Motor neuron (in vitro differentiated cells): ENCODE results near the gene GRIK4. TPM values are rescaled to one million over a fixed set of nuclear protein-coding genes. Genes with fewer than 3 reads are reported as not detected.

Experiments used
- ATAC-seq, 8 experiments: fragments of 200-7000 bp; cut with Tn5 transposase; replicated peaks in 6 of 8; 2 replicates each; pipeline ENCODE4 v1.8.0; 2021; ENCODE audit warnings: mild to moderate bottlenecking in 8 of 8, moderate library complexity in 8 of 8
- H3K27ac ChIP-seq, 2 donors: fragments of 250-450 bp; sonication (Bioruptor Pico); 2 replicates each; pipeline ENCODE4 v1.9.0; 2021; ENCODE audit warnings: antibody characterized with exemption in 2 of 2, mild to moderate bottlenecking in 2 of 2, moderate library complexity in 1 of 2
- H3K4me1 ChIP-seq, 2 donors: fragments of 250-450 bp; sonication (Bioruptor Pico); replicated peaks in 1 of 2; 2 replicates each; pipeline ENCODE4 v1.6.1; 2021; ENCODE audit warnings: antibody characterized with exemption in 2 of 2, mild to moderate bottlenecking in 2 of 2, moderate library complexity in 1 of 2
- H3K4me3 ChIP-seq, 5 donors: fragments of 250-450 bp; sonication (Bioruptor Pico); 2 replicates each; pipeline ENCODE4 v1.9.0; 2021; ENCODE audit warnings: antibody characterized with exemption in 5 of 5, mild to moderate bottlenecking in 5 of 5, moderate library complexity in 4 of 5
- WGBS, 10 experiments: fragments of 450-650 bp; shearing (Covaris generic); methylation state at CpG; one replicate each; pipeline ENCODE4 v1.0.0; 2022; 5-methylcytosine and 5-hydroxymethylcytosine counted together
- in situ Hi-C, 9 experiments: fragments of 400-800 bp; cut with MboI; loops; one replicate each; pipeline ENCODE4 v1.15.0; 2021; ENCODE audit warnings: low sequenced_read_pairs in 9 of 9, low pct_unique_long_range_greater_than_20kb in 2 of 9; ENCODE audit not compliant: unreplicated experiment in 9 of 9
- total RNA-seq, 8 experiments: library from RNA; unstranded; fragments of 300-600 nt; gene quantifications; 2 replicates each; pipeline versions ENCODE4 v1.2.3 to v1.2.4, GENCODE V29; 2022

Gene GRIK4
- total RNA-seq, 8 experiments from 2014 or later: 0.75 to 11.1 (median 1.7) TPM

DNA sequence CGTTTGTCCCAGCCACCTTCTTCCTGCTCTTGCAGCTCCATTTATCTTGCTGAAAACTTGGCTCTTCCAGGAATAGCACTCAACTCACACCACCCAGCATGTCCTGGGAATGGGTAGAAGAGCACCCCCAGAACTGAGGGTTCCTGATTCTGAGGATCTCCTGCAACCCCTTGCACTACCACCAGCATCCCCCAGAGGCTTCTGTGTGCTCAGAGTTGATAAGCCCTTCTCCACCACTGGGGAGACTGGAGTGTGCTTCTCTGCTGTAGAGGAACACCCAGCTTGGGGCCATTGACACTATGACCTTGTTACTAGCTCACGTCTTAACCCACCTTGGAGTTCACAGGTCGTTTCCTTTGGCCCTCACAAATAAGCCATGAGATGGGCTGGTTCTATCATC, 121.0 kb downstream of the GRIK4 start:
- Histone ChIP-seq H3K4me1 (peaks cover 26 to 43% of the 10 kb centered on the region in 2 donors), H3K27ac (no peak overlapping the region), H3K4me3 (no peak overlapping the region)
- 30 to 100% (median 100%) methylated on average over 1 to 2 of the region's 3 CpGs; no CpG with 5 or more reads in 5 of the 10 experiments for WGBS, 10 experiments
- in situ Hi-C loops: no loop called here
- peak in 2 of 8 experiments; percentile 10 to 60 for ATAC-seq

DNA sequence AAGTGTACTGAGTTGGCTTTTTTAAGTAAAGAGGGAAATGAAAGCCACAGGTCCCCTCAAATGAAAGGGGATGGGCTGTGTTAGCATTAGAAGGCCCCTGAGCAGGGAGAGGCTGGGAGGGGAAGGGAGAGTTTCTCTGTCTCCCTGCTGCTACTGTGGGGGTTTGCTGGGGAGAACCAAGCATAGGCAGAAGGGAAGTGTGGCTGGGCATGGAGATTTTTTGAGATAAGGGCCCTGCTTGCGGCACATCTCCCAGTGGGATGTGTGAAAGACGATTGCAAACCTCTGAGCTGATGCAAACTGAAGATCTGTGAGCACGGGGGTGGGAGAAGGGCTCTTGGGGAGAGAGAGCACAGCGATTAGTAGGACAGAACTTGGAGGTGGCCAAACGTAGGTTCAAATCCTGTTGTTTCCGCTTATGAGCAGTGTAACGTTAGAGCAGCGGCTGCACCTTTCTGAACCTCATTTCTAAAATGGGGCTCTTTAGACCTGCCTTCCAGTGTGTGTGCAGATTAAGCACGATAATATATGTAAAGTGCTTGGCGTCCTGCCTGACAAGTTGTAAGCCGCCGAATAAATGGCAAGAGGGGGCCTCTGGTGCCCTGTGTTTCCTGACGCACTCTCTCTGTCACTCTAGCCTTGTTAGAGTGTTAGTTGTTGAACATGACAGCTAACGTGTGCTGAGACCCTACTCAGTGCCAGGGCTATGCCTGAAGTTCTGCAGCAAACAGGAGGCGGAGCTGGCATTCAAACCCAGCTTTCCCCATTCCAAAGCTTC, 122.3 kb downstream of the GRIK4 start:
- H3K27ac ChIP-seq: no peak overlapping the region
- 32 to 100% (median 75%) methylated on average over 1 to 10 of the region's 15 CpGs; no CpG with 5 or more reads in 2 of the 10 experiments for WGBS, 10 experiments
- peaks cover 26 to 43% of the 10 kb centered on the region in 2 donors for H3K4me1 ChIP-seq
- in situ Hi-C loops: no loop called here
- peak in 6 of 8 experiments; percentile 18 to 53 (median 32) for ATAC-seq
- H3K4me3 ChIP-seq: no peak overlapping the region

- in situ Hi-C loops: no loop called here
- 58 to 100% (median 88%) methylated on average over 1 to 8 of the region's 13 CpGs; no CpG with 5 or more reads in 5 of the 10 experiments for WGBS, 10 experiments
- peak in 3 of 8 experiments; percentile 39 to 55 (median 43) for ATAC-seq
- Histone ChIP-seq H3K4me3 (no peak overlapping the region), H3K27ac (no peak overlapping the region), H3K4me1 (peaks cover 26 to 40% of the 10 kb centered on the region in 2 donors)
Observed at GRCh38 chr11:120634706-120635105, 123.2 kb downstream of the GRIK4 start.

- ATAC-seq: peak in 6 of 8 experiments; percentile 38 to 98 (median 71)
- Histone ChIP-seq H3K27ac (no peak overlapping the region), H3K4me1 (peaks cover 22 to 34% of the 10 kb centered on the region in 2 donors), H3K4me3 (no peak overlapping the region)
- WGBS, 10 experiments: 20 to 100% (median 70%) methylated on average over 1 to 7 of the region's 9 CpGs; no CpG with 5 or more reads in 1 of the 10 experiments
- in situ Hi-C loops: no loop called here
Observed at GRCh38 chr11:120635136-120635810, 123.7 kb downstream of the GRIK4 start.

DNA sequence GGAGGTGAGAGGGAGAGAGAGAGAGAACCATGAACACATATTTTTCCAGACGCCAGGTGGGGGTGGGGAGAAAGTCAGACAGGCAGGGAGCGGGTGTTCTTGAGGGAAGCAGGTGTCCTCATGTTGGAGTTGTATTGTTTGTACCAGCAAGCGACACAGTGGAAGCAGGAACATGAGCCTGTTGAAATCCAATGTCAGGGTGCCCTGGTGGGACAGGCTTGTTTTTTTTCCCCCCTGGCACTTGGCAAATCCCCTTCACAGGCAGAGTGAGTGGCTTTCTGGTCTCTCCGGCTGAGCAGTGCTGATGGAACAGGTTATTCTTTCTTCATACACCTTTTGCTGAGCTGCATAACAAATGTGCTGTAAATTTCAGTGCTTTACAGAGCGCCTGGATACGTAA, 125.6 kb downstream of the GRIK4 start:
- peak in 1 of 8 experiments; percentile 21 for ATAC-seq
- Histone ChIP-seq H3K4me1 (peaks cover 26 to 29% of the 10 kb centered on the region in 2 donors), H3K27ac (no peak overlapping the region), H3K4me3 (no peak overlapping the region)
- WGBS, 10 experiments: 62 to 93% (median 69%) methylated on average over 2 to 6 of the region's 6 CpGs; no CpG with 5 or more reads in 4 of the 10 experiments
- in situ Hi-C loops: no loop called here

DNA sequence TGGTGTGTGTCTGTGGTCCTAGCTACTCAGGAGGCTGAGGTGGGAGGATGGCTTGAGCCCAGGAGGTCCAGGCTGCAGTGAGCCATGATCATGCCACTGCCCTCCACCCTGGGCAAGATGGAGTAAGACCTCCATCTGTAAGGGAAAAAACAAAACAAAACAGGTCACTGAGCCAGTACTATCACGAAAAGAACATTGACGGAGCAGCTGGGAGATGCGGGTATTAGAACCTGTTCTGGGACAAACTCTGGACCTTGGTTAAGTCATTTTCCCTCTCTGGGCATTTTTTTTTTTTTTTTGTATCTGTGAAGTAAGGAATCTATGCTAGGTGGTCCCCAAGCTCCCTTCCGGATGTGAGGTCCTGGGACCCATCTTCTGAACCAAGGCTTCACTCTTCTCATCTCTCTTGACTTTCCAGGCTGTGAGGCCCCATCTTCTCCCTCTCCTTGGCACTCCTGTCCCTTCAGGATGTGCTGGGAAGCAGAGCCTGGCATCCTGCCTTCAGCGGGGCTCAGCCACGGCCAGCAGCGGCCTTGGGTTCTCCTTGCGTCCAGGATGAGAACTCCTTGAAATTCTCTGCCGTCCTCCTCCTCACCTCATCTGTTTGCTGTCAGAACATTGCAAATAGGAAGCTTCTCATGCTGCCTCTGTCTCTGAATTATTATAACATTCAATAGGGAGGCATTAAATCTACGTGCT, 130.8 kb downstream of the GRIK4 start:
- 64 to 100% (median 90%) methylated on average over 1 to 6 of the region's 10 CpGs; no CpG with 5 or more reads in 1 of the 10 experiments for WGBS, 10 experiments
- Histone ChIP-seq H3K27ac (no peak overlapping the region), H3K4me1 (peaks cover 27 to 32% of the 10 kb centered on the region in 2 donors), H3K4me3 (no peak overlapping the region)
- in situ Hi-C loops: no loop called here
- ATAC-seq: no peak

GRCh38 chr11:120643284-120643683, 131.7 kb downstream of the GRIK4 start:
- peak in 5 of 8 experiments; percentile 51 to 74 (median 61) for ATAC-seq
- Histone ChIP-seq H3K4me3 (no peak overlapping the region), H3K4me1 (peaks cover 25 to 32% of the 10 kb centered on the region in 2 donors), H3K27ac (no peak overlapping the region)
- in situ Hi-C loops: no loop called here
- WGBS, 10 experiments: 50 to 92% (median 80%) methylated on average over 2 to 5 of the region's 6 CpGs; no CpG with 5 or more reads in 3 of the 10 experiments

DNA sequence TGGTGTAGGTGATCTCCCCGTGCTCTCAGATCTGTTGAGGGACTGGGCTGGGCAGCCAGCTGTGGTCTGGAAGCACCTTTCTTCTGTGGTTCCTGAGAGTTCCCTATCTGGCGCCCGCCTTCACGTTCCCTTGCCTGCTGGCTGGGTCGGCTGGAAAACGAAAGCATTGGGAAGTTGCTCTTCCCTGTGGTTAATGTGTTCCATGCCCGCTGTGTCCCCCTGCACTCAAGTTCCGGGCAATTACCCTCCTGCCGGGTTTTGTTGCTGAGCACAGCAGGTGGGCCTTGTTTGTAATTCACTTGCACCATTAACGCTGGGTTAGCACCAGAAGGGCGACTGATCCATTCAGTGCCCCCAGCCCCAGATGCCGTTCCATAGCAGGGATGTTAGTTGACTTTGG, 134.1 kb downstream of the GRIK4 start:
- Histone ChIP-seq H3K27ac (no peak overlapping the region), H3K4me1 (peaks cover 25 to 32% of the 10 kb centered on the region in 2 donors), H3K4me3 (no peak overlapping the region)
- in situ Hi-C loops: no loop called here
- 14 to 45% (median 18%) methylated on average over 2 to 8 of the region's 12 CpGs; no CpG with 5 or more reads in 4 of the 10 experiments for WGBS, 10 experiments
- ATAC-seq: peak in 2 of 8 experiments; percentile 14 to 44

- Histone ChIP-seq H3K4me3 (no peak overlapping the region), H3K27ac (no peak overlapping the region), H3K4me1 (peaks cover 25 to 28% of the 10 kb centered on the region in 2 donors)
- in situ Hi-C loops: no loop called here
- ATAC-seq: no peak
- WGBS, 10 experiments: 31 to 83% (median 60%) methylated on average over 1 to 3 of the region's 3 CpGs; no CpG with 5 or more reads in 4 of the 10 experiments
Observed at GRCh38 chr11:120646206-120646605, 134.7 kb downstream of the GRIK4 start.

- no peak for ATAC-seq
- H3K4me3 ChIP-seq: no peak overlapping the region
- 0 to 90% (median 80%) methylated on average over 1 to 7 of the region's 12 CpGs; no CpG with 5 or more reads in 3 of the 10 experiments for WGBS, 10 experiments
- H3K4me1 ChIP-seq: peaks cover 15 to 19% of the 10 kb centered on the region in 2 donors
- H3K27ac ChIP-seq: no peak overlapping the region
- in situ Hi-C loops: no loop called here
Observed at GRCh38 chr11:120647681-120648080, 136.1 kb downstream of the GRIK4 start.

GRCh38 chr11:120648771-120649170, 137.2 kb downstream of the GRIK4 start:
- in situ Hi-C loops: no loop called here
- peak in 1 of 8 experiments; percentile 34 for ATAC-seq
- WGBS, 10 experiments: 27 to 75% (median 55%) methylated on average over 2 to 4 of the region's 6 CpGs; no CpG with 5 or more reads in 3 of the 10 experiments
- H3K27ac ChIP-seq: no peak overlapping the region
- H3K4me3 ChIP-seq: no peak overlapping the region
- peaks cover 5 to 9% of the 10 kb centered on the region in 2 donors for H3K4me1 ChIP-seq

GRCh38 chr11:120649316-120649715, 137.8 kb downstream of the GRIK4 start:
- WGBS, 10 experiments: 33 to 83% (median 62%) methylated on average over 1 to 3 of the region's 5 CpGs; no CpG with 5 or more reads in 6 of the 10 experiments
- ATAC-seq: no peak
- Histone ChIP-seq H3K27ac (no peak overlapping the region), H3K4me3 (no peak overlapping the region), H3K4me1 (peaks cover 5 to 9% of the 10 kb centered on the region in 2 donors)
- in situ Hi-C loops: no loop called here
